ENCODE data around the gene RNF111. TPM values are rescaled to one million over a fixed set of nuclear protein-coding genes. Genes with fewer than 3 reads are reported as not detected.

RNF111 gene
- total and polyA plus RNA-seq, 2 donors from 2014 or later, result 8.7 to 33.0 TPM

DNA sequence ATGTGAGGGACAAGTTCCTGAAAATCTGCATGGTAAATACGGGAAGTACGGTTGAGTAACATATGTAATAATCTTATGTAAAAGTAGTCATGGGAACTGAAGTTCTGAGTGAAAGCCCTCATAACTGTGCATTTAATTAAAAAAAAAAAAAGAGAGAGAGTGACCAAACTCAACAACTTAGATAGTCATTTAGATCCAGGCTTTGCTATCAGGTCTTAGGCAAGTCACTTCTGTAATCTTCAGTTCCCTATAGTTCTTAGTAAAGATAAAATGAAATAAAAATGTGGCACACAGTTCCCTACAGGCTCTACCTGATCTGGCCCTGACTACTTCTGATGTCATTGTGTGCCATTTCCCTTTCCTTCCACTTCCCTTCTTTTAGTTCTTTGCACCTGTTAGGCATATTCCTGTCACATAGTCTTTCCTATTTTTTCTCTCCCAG is 15.0 kb downstream of the RNF111 start:
- intact Hi-C loops (cut with DNase I), result no loop called here
- H3K9me3 ChIP-seq (ENCODE audit: control insufficient read depth in 2 of 3, insufficient read depth in 1 of 3, low read length in 3 of 3), result no peaks in the 10 kb centered on the region

DNA sequence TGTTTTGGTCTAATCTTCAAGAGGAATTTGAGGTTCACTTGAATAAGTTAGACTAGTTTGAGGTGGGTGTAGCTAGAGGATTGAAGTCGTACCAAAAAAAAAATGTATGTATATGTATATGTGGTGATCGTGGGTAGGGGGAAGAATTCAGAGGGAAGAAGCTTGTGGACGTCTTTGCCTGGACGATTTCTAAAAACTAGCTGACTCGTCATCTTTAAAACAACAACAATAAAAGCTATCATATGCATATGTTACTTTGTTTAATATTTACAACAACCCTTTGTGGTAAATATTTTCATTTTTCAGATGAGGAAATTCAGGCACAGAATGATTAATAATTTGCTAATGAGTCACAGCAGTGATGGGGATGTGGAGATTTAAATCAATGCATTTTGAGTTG is 18.1 kb downstream of the RNF111 start:
- FAIRE-seq (no peak), DNase-seq (no peak)
- H3K4me1 ChIP-seq (ENCODE audit: control insufficient read depth in 2 of 3, insufficient read depth in 2 of 3, low read depth in 1 of 3, low read length in 3 of 3), result no peaks in the 10 kb centered on the region
- H3K9me3 ChIP-seq (ENCODE audit: control insufficient read depth in 2 of 3, insufficient read depth in 1 of 3, low read length in 3 of 3), result no peaks in the 10 kb centered on the region
- intact Hi-C loops (cut with DNase I), result no loop called here
- no peaks in the 10 kb centered on the region for H3K27me3 ChIP-seq (ENCODE audit: control insufficient read depth, insufficient read depth, low read length)
- peaks cover 0 to 6% (median 4%) of the 10 kb centered on the region in 3 donors for H3K36me3 ChIP-seq (ENCODE audit: control insufficient read depth in 2 of 3, insufficient read depth in 3 of 3, low read length in 3 of 3)
- H3K27ac ChIP-seq (ENCODE audit: low read depth in 2 of 2, low read length in 2 of 2), result no peak overlapping the region
- H3K9ac ChIP-seq (ENCODE audit: low read length in 3 of 3), result no peak overlapping the region
- no peak overlapping the region for H3K4me3 ChIP-seq (ENCODE audit: low read length in 3 of 3)
- TF ChIP-seq CTCF (IDR thresholded peaks at IDR 0.05; ENCODE audit: borderline replicate concordance, extremely low read depth, insufficient read depth), result no peak

More for the DNA sequence above, 15.0 kb downstream of the RNF111 start:
- H3K36me3 ChIP-seq (ENCODE audit: control insufficient read depth in 2 of 3, insufficient read depth in 3 of 3, low read length in 3 of 3), result peaks cover 0 to 6% (median 4%) of the 10 kb centered on the region in 3 donors
- H3K9ac ChIP-seq (ENCODE audit: low read length in 3 of 3), result no peak overlapping the region
- no peaks in the 10 kb centered on the region for H3K27me3 ChIP-seq (ENCODE audit: control insufficient read depth, insufficient read depth, low read length)
- no peak overlapping the region for H3K27ac ChIP-seq (ENCODE audit: low read depth in 2 of 2, low read length in 2 of 2)
- no peak overlapping the region for H3K4me3 ChIP-seq (ENCODE audit: low read length in 3 of 3)
- no peaks in the 10 kb centered on the region for H3K4me1 ChIP-seq (ENCODE audit: control insufficient read depth in 2 of 3, insufficient read depth in 2 of 3, low read depth in 1 of 3, low read length in 3 of 3)
- no peak for TF ChIP-seq CTCF (IDR thresholded peaks at IDR 0.05; ENCODE audit: borderline replicate concordance, extremely low read depth, insufficient read depth)
- no peak for DNase-seq
- no peak for FAIRE-seq

GRCh38 chr15:59008086-59008485 is 20.6 kb downstream of the RNF111 start:
- intact Hi-C loops (cut with DNase I), result no loop called here
- no peaks in the 10 kb centered on the region for H3K9me3 ChIP-seq (ENCODE audit: control insufficient read depth in 2 of 3, insufficient read depth in 1 of 3, low read length in 3 of 3)
- no peak overlapping the region for H3K27ac ChIP-seq (ENCODE audit: low read depth in 2 of 2, low read length in 2 of 2)
- H3K36me3 ChIP-seq (ENCODE audit: control insufficient read depth in 2 of 3, insufficient read depth in 3 of 3, low read length in 3 of 3), result peaks cover 0 to 4% (median 4%) of the 10 kb centered on the region in 3 donors
- FAIRE-seq (no peak), DNase-seq (no peak)
- H3K4me3 ChIP-seq (ENCODE audit: low read length in 3 of 3), result no peak overlapping the region
- H3K9ac ChIP-seq (ENCODE audit: low read length in 3 of 3), result no peak overlapping the region
- TF ChIP-seq CTCF (IDR thresholded peaks at IDR 0.05; ENCODE audit: borderline replicate concordance, extremely low read depth, insufficient read depth), result no peak
- H3K4me1 ChIP-seq (ENCODE audit: control insufficient read depth in 2 of 3, insufficient read depth in 2 of 3, low read depth in 1 of 3, low read length in 3 of 3), result no peaks in the 10 kb centered on the region
- H3K27me3 ChIP-seq (ENCODE audit: control insufficient read depth, insufficient read depth, low read length), result no peaks in the 10 kb centered on the region
